DMS53 treated with DMSO at 0.1 percent for 48 hours (cell line): Measurements from ENCODE around the gene ZNF652.
"Not testable (repeated sequence)": the region's sequence is repeated elsewhere in the genome, so short reads cannot be mapped to it uniquely, and the experiment has no call there.

Source experiments
- DNase-seq: peaks from one replicate; lab custom pipeline; 2025; ENCODE audit not compliant: unreplicated experiment; lab: John Stamatoyannopoulos, UW

The ZNF652 gene

GRCh38 chr17:49361902-49362722 lies at the start of gene ZNF652:
TSS of gene ZNF652 (minus strand) at chr17:49362250. CDS start at chr17:49317725, 44,525 bp downstream.
- DNase-seq: peak; percentile 96

- no peak for DNase-seq
These were observed 47.0 kb upstream of the ZNF652 start for GRCh38 chr17:49409066-49409465.

GRCh38 chr17:49407981-49408501 lies 46.0 kb upstream of the ZNF652 start:
- peak; percentile 95 for DNase-seq

GRCh38 chr17:49407086-49407485 lies 45.0 kb upstream of the ZNF652 start:
- no peak for DNase-seq

GRCh38 chr17:49406421-49407061 lies 44.5 kb upstream of the ZNF652 start:
- no peak for DNase-seq

GRCh38 chr17:49404906-49405305 lies 42.9 kb upstream of the ZNF652 start:
- DNase-seq: no peak

- no peak for DNase-seq
These were observed 42.3 kb upstream of the ZNF652 start for GRCh38 chr17:49404361-49404760.

- DNase-seq: no peak
These were observed 41.7 kb upstream of the ZNF652 start for GRCh38 chr17:49403514-49404289.

GRCh38 chr17:49402706-49403105 lies 40.7 kb upstream of the ZNF652 start:
- DNase-seq: no peak

GRCh38 chr17:49401971-49402611 lies 40.0 kb upstream of the ZNF652 start:
- DNase-seq: no peak

GRCh38 chr17:49399995-49400394 lies 37.9 kb upstream of the ZNF652 start:
- DNase-seq: no peak

- DNase-seq: no peak
These were observed 35.5 kb upstream of the ZNF652 start for GRCh38 chr17:49397586-49397985.

- no peak for DNase-seq
These were observed 31.6 kb upstream of the ZNF652 start for GRCh38 chr17:49393491-49394255.

GRCh38 chr17:49390548-49391324 lies 28.7 kb upstream of the ZNF652 start:
- peak; percentile 12 for DNase-seq

- DNase-seq: not testable (repeated sequence)
These were observed 27.7 kb upstream of the ZNF652 start for GRCh38 chr17:49389514-49390347.

GRCh38 chr17:49388692-49389513 lies 26.9 kb upstream of the ZNF652 start:
- no peak for DNase-seq

GRCh38 chr17:49388290-49388640 lies 26.2 kb upstream of the ZNF652 start:
- no peak for DNase-seq
